Mammary epithelial cell (primary cell): ENCODE measurements around the gene TOMM40L.

Experiments
- CTCF ChIP-seq, 2 donors: IDR thresholded peaks in 1 of 2; conservative IDR thresholded peaks in 1 of 2; 2 replicates each; pipeline ENCODE4 v1.5.1; 2011 to 2012; ENCODE audit warnings: inconsistent platforms in 2 of 2, low read length in 2 of 2, mild to moderate bottlenecking in 2 of 2, control low read depth in 1 of 2, low read depth in 1 of 2; ENCODE audit not compliant: insufficient read depth in 1 of 2; ENCODE audit errors: extremely low read depth in 1 of 2
- EZH2 ChIP-seq: IDR thresholded peaks from 2 replicates; pipeline ENCODE4 v1.6.1; 2012; ENCODE audit warnings: low read length, inconsistent platforms, borderline replicate concordance

DNA sequence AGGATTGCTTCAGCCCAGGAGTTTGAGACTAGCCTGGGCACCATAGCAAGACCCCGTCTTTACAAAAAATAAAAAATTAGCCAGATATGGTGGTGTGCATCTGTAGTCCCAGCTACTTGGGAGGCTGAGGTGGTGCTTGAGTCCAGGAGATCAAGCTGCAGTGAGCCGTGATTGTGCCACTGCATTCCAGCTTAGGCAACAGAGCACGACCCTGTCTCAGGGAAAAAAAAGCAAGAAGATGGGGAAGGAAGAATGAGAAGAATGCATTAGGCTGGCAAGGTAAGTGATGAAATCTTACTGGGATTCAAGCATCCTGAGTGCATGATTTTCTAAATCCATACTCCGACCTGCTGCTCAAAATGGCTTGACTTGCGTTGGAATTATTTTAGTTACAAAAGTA, 39.4 kb downstream of the TOMM40L start:
- no peak for TF ChIP-seq CTCF (conservative IDR thresholded peaks at IDR 0.05 in 1 of 2, IDR thresholded peaks at IDR 0.05 in 1 of 2; ENCODE audit: extremely low read depth in 1 of 2, insufficient read depth in 1 of 2, low read depth in 1 of 2, low read length in 2 of 2)
- no peak for TF ChIP-seq EZH2
